Fibroblast of villous mesenchyme (primary cell): ENCODE results near the gene SLC36A2. TPM values are rescaled to one million over a fixed set of nuclear protein-coding genes. Genes with fewer than 3 reads are reported as not detected.

ENCODE experiments used
- DNase-seq: peaks from one replicate; pipeline ENCODE4 v3.0.0-alpha.2; 2010; ENCODE audit warnings: low read depth
- H3K4me3 ChIP-seq: 2 replicates; pipeline ENCODE4 v1.5.1; 2011; ENCODE audit warnings: low read depth, mild to moderate bottlenecking, low read length
- CTCF ChIP-seq: IDR thresholded peaks from 2 replicates; pipeline ENCODE4 v1.5.1; 2012; ENCODE audit warnings: low read depth, mild to moderate bottlenecking, low read length; ENCODE audit not compliant: insufficient read depth
- total RNA-seq: library from RNA; depleted of rRNA; stranded (reverse); fragments of >200 nt; gene quantifications from 2 replicates; pipeline ENCODE4 v1.2.3, GENCODE V29; 2012

The SLC36A2 gene
- total RNA-seq, 1 donor, result not detected

- peak; percentile 34 for TF ChIP-seq CTCF
- peak; percentile 42 for DNase-seq
Observed at GRCh38 chr5:151298063-151298855, 49.1 kb downstream of the SLC36A2 start.

DNA sequence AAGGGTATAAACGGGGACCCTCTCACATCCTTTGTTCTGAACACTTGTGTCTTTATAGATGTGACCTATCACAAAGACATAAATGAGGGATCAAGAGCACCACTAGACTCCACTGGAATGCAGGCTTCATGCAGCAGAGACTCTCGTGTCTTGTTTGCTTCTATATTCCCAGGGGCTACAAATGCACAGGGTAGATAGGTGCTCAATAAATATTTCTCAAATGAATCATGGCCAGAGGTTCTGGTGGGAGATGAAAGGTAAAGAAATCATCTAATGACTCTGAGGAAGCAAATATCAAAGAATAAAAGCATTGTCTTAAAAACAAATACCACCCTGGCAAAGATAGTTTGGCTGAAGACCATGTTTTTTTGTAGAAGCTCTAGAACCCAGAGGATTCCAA, 50.4 kb downstream of the SLC36A2 start:
- H3K4me3 ChIP-seq, result no peak overlapping the region
- no peak for TF ChIP-seq CTCF

More at GRCh38 chr5:151298063-151298855, 49.1 kb downstream of the SLC36A2 start:
- H3K4me3 ChIP-seq, result no peak overlapping the region

GRCh38 chr5:151296478-151296830, 50.9 kb downstream of the SLC36A2 start:
- H3K4me3 ChIP-seq, result no peak overlapping the region
- no peak for TF ChIP-seq CTCF
- DNase-seq, result no peak

More for the DNA sequence above, 50.4 kb downstream of the SLC36A2 start:
- DNase-seq, result no peak

DNA sequence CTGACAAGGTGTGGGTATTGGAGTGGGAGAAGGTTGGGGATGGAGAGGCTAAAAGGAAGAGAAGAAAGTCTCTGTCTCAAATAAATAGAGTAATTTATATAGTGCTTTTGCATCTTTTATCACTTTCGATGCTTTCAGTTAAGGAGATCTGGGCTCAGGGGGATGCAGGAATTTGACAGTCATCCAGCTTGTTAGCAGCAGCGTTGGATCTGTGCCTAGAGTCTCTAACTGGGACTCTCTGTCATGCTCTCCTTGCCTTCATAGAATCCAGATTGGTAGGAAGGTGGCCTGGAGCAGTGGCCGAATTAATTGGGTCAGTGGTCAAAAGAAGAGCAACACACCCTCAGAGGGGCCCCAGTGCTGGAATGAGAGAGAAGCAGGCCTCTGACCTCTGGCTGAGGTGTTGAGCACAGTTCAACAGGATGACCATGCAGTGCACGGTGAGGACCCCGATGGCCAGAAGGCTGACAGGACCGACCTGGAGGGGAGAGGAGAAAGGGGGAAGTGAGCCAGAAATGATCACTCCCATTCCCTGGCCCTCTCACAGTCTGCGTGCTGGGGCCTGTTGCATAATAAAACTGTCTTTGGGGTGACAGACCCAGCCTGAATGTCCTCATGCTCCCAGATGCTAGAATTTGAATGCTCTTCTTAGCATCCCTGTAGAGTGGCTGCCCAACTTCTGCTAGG, 51.4 kb downstream of the SLC36A2 start:
- no peak for DNase-seq
- H3K4me3 ChIP-seq, result no peak overlapping the region
- no peak for TF ChIP-seq CTCF

GRCh38 chr5:151295138-151295537, 52.2 kb downstream of the SLC36A2 start:
- no peak for TF ChIP-seq CTCF
- peak; percentile 26 for DNase-seq

GRCh38 chr5:151293624-151294023, 53.7 kb downstream of the SLC36A2 start:
- DNase-seq, result no peak
- no peak for TF ChIP-seq CTCF
- H3K4me3 ChIP-seq, result no peak overlapping the region

More at GRCh38 chr5:151295138-151295537, 52.2 kb downstream of the SLC36A2 start:
- no peak overlapping the region for H3K4me3 ChIP-seq
